ENCODE results near the gene CALML6.

The CALML6 gene

DNA sequence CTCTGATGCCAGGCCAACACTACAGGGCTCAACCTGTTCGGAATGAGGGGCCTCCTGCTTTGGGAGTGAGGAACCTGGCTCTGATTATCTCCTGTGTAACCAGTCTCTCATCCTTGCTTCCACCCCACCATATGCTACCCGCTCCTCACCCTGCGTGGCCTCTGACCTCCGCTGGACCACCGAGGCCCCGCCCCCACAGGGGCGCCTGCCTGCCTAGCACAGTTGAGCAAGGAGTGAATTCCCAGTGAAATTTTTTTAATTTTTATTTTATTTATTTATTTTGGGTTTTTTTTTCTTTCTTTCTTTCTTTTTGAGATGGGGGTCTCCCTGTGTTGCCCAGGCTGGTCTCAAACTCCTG lies 22.3 kb upstream of the CALML6 start:
- DNase-seq: no peak

DNA sequence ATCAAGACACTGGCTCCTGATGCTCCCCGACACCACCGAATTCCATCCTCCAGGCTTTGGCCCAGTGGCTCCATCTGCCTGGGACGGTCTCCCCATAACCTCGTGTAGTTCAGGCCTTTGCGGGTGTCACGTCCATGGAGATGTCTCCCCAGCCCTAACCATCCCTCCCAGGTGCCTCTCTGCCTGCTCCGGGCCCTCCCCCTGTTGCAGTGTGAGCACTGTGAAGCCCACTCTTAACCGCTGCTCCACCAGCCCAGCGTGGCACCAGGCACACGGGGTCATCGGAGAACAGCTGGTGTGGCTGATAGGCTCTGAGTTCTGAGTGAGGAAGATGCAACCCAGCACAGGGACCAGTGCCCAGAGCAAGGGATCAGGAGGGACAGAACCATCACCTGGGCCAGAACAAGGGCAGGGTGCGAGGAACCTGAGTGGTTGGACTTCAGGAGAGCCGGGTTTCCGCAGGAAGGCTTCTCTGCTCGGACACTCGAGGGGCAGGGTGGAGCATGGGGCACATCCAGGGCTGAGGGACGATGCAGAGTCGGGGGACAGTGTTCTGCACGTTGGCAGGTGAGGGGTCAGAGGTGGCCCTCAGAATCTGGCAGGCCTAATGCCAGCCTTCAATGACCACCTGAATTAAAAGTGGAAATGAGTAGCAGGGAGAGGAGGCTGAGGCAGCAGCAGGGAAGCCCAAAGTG lies 21.6 kb upstream of the CALML6 start:
- no peak for DNase-seq

DNA sequence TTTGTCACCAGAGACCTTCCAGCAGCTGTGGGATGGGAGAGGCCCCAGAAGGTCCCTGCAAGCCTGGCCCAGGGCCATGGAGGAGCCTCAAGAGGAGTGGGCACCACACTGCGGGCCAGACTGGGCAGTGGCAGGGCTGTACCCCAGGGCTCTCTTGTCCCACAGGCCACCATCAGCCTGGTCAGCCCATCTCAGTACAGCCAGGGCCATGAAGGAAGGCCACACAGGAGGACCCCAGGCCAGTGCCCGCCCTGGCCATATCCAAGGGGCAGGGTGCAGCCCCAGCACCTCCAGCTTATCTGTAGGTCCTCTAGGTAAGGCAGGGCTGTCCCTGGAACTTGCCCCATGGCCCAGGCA lies 21.1 kb upstream of the CALML6 start:
- DNase-seq: no peak

DNA sequence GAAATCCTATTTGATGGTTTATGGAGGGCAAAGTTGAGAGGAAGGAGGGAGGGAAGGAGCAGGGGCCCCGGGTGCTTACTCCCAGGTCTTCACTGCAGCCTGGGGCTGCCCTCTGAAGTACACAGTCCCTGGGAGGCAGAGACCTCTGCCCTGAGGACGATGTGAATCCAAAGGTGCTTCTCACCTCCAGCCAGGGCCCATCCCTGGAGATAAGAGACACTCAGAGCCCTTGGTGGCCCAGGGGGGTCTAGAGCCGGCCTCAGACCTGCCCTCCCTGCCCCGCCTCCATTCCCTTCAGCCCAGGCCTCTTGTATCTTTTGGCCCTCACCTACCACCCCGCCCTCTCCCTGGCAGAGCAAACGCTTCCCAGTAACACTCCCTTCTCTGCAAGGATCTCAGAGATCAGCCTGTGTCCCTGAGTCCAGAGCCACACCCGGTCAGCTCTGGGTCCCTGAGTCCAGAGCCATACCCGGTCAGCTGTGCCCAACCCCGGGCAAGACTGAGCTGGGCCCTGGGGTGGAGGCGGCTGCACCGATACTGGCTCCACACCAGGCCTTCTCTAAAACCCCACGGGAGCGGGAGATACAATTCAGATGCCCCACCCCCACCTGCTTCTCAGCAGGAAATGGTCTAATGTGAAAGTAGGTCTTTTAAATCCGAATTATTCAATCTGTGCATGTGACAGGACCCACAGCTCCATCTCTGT lies 20.6 kb upstream of the CALML6 start:
- no peak for DNase-seq

DNA sequence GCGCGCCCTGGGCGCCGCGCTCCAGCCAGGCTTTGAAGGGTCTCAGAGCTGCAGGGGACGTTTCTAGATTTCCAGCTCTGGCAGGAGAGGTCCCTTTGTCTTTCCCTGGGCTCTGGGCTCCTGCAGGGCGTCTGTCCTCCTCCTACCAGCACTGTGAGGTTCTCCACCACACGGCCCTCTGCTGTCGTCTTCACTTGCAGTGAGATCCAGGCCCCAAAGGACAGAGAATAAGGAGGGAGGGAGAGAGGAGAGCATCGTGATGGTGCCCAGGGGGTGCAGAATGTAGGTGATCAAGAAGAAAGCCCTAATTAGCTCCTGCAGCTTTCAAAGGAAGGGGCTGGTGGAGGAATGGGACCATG lies 20.0 kb upstream of the CALML6 start:
- DNase-seq: no peak

DNA sequence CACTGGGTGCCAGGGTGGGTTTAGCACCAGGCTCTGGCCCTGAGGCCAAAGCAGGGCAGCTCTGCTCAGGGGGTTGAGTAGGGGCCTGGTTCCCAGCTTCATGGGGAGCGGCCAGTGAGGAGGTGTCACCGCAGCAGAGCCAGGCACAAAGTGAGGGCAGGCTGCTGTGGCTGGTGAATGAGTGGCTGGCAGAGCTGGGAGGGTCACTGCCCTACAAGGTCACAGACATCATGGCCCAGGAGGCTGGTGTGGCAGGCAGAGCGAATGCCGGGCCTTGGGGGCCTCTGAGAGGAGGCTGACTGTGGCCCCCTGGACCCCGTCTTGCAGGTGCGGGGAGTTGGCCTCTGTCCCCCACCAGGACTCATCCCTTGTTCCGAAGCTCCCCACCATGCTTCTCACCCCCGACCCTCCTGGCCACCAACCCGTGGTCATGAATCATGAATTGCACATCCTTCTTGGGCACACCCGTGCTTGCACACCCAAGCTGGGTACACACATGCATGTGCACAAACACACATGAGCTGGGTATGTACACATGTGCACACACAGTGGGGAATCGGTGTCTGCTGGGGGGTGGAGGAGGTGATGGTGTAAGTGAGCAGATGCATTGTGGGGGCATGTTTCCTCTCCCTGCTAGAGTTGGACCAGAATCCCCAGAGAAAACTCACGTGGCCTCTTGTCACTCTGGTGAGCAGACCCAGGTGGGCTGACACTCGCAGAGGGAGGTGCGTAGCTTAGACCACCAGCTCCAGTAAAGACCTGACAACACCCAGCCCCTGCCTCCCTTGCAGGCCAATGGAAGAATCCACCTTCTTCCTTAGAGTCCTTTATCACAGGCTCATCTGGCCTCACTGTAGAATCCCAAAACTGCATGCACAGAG lies 19.4 kb upstream of the CALML6 start:
- DNase-seq: no peak

DNA sequence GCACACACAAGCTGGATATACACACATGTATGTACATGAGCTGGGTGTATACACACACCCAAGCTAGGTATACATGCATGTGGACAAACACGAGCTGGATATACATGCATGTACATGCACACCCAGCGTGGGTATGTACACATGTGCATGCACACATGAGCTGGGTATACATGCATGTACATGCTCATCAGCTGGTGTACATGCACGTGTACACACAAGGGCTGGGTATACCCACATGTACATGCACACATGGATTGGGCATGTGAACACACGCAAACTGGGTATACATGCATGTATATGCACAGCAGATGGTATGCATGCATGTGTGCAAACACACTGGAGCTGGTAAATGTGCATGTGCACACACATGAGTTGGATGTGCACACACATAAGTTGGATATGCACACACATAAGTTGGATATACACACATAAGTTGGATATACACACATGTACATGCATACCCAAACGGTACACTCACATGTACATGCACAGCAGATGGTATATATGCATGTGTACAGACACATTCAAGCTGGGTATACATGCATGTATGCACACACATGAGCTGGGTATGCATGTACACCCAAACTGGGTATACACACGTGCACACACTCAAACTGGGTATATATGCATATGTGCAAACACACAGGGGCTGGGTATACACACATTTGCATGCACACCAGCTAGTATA lies 16.7 kb upstream of the CALML6 start:
- no peak for DNase-seq

DNA sequence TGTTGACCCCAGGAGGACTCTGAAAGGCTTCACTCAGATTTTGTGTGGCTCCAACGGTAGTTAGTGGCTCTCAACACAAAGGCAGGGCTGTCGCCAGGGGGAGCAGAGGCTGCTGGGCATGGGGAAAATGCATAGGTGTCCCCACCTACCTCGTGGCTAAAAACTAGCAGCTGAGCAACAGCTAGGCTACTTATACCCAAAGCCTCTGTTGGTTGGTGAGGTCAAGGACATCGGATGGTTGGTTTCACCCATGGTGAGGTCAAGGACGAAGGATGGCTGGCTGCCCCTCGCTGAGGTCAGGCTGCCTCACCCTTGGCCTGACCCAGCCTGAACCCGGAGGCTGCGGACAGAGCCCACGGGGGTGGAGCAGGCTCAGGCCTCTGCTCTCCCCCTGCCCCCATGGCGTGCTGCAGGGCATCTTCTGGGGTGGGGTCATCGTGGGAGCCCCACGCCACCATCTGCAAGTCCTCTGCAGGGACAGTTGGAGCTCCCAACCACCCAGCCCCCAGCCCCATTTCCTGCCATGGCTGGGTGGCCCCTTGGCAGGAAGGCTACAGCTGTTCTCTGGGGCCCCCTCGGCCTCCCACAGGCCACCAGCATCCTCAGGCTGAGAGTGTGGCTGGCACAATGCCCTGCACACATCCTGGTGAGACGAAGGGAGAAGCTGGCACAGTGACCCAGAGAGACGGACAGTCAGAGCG lies 15.6 kb upstream of the CALML6 start:
- DNase-seq: peak; percentile 56

DNA sequence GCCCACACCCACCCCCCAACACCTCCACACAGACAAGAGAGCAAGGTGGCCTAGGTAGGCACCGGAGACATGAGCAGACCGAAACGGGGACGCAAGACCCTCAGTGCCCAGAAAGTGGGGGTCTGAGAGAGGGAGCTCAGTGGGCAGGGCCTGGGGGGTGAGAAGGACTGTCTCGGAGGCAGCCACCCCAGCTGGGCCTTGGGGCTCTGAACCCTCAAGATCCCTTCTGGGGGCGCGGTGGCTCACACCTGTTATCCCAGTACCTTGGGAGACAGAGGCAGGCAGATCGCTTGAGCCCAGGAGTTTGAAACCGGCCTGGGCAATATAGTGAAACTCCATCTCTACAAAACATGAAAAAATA lies 15.1 kb upstream of the CALML6 start:
- no peak for DNase-seq

DNA sequence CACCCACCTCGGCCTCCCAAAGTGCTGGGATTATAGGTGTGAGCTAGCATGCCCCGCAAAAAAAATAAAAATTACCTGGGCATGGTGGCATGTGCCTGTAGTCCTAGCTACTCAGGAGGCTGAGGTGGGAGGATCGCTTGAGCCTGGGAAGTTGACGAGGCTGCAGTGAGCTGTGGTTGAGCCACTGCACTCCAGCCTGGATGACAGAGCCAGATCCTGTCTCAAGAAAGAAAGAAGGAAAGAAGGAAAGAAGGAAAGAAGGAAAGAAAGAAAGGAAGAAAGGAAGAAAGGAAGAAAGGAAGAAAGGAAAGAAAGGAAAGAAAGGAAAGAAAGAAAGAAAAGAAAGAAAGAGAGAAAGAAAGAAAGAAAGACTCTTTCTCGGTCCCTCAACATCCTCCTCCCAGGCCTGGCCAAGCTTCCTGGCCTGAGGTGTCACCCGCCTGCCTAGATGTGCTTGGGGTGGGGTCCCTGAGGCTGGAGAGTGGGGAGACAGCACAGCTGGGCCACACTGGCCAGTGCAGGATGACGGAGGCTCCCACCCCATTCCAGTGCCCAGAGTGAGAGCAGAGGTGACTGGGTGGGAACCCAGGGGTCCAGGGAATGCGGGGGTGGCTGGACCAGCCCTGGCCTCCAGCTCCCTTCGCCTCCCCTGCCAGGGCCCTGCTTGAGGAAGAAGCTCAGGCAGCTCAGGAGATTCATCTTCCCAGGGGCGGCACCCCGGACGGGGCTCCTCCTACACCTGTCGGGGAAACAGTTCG lies 14.0 kb upstream of the CALML6 start:
- no peak for DNase-seq

DNA sequence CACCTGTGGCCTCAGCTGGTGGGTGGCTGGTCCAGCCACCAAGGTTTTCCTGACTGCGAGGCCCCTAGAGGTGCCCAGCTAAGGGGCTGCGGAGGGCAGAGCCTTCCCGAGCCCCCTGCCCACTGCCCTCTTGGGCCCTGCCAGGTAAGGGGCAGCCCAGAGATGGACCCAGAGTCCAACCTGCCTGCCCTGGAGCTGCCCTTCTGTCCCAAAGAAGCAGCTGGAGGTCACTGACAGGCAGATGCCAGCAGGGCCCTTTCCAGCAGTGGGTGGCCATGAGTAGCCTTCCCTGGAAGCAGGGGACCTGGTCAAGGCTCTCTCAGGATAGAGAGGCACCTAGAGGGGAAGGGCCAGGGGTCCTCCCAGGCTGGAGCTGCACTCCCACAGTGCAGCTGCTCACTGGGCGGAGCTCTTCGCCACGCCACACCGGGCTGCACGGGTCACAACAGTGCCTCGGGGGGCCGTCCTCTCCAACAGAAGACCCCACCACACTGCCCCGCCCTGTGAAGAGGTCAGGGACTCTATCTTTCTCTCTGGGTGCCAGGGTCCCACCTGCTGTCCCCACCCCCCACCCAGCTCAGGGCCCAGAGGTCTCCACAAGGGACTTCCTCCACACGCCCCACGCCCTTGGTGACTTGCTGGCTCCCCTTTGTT lies 13.3 kb upstream of the CALML6 start:
- no peak for DNase-seq

DNA sequence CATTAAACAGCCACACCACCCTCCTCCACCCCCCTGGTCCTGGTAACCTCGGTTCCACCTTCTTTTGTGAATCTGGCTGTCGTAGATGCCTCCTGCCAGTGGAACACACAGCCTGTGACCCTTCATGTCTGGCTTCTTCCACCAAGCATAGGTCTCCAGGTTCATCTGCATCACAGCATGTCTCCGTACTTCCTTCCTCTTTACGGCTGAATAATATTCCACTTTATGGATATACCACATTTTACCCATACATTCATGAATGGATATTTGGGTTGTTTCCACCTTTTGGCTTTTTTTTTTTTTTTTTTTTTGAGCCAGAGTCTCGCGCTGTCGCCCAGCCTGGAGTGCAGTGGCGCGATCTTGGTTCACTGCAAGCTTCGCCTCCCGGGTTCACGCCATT lies 11.8 kb upstream of the CALML6 start:
- DNase-seq: no peak

DNA sequence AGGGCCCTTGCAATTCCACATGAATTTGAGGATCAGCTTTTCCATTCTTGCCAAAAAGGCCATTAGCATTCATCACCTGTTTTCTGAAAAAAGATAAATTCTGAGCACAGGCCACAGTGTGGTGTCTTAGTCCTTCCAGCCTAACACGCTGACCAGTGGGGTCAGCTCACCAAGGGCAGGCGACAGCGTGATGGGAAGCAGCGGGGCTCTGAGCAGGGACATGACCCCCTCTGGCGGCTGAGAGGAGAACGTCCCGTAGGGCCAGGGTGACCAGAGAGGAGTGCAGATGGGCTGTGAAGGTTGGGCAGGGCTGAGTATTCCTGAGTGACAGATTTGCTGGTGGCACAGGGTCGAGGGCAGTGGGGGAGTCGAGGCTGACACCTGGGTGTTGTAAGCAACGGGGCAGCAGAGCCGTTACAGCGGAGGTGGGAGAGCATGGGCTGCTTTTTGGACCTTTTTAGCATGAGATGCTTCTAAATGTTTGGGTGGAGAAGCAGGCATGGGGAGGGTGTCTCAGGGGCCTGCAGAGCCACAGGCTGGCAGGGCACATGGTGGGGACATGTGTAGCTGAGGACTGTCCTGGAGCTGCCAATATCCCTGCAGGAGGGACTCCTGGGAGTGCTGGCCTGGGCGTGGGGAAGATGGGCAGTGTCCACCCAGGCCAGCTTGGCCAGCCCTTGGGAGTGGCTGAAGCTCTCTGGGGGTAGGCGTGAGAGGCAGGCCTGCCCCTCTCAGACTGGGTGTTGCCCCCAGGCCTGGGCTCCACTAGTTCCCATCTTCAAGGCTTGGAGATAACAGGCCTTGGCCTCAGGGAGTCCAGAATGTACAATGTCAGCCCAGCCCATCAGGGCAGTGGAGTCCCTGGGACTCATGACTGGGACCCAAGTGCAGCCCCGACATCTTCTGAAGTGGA lies 8.6 kb upstream of the CALML6 start:
- DNase-seq: peak; percentile 85

DNA sequence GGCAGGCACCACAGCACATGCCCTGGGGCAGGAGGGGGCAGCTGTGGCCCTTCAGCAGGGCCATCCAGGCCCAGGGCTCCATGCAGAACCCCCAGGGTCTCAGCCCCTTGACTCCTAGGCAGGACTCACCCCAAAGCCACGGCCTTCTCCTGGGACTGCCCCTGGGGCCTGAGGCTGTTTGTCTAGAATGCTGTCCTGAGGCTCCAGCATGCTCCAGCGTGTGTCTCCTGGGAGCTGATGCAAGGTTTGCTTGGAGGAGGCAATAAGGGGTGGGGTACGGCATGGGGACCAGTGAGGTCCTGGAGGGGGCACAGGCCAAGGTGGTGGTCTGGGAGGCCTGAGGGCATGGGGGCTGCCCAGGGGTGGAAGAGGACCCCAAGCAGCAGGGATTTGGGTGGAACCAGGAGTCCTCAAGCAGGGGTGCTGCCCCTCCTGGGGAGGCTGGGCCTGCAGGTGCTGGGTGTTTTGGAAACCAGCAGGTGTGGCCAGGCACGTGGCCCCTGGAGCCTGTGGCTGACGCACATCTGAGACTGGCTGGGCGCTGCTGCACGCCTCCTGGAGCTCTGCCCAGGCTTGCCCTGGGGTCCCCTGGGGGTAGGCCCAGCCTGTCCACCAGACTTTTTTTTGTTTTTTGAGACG lies 7.8 kb upstream of the CALML6 start:
- DNase-seq: no peak

DNA sequence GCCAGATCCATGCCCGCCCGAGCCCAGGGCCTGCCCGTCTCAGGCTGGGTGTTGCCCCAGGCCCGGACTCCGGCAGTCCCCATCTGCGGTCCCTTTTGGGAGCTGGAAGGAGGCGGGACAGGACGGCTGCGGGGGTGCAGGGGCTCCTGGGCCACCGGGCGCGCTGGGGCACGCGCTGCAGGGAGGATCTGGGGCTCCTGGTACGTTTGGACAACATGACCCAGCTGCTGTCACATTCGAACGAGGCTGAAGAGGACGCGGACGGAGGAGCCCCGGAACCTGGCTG lies 6.6 kb upstream of the CALML6 start:
- DNase-seq: no peak

DNA sequence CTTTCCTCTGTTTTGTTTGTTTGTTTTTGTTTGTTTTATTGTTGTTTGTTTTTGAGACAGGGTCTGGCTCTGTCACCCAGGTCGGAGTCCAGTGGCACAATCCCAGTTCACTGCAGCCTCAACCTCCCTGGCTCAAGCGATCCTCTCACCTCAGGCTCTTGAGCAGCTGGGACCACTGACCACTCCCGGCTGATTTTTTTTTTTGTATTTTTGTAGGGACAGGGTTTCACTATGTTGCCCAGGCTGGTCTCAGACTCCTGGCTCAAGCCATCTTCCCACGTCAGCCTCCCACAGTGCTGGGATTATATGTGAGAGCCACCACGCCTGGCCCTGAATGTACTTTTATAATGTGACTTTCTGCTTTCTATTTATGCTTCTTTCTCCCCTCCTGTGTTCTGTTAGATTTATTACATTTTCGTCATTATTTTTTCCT lies 5.0 kb upstream of the CALML6 start:
- no peak for DNase-seq

DNA sequence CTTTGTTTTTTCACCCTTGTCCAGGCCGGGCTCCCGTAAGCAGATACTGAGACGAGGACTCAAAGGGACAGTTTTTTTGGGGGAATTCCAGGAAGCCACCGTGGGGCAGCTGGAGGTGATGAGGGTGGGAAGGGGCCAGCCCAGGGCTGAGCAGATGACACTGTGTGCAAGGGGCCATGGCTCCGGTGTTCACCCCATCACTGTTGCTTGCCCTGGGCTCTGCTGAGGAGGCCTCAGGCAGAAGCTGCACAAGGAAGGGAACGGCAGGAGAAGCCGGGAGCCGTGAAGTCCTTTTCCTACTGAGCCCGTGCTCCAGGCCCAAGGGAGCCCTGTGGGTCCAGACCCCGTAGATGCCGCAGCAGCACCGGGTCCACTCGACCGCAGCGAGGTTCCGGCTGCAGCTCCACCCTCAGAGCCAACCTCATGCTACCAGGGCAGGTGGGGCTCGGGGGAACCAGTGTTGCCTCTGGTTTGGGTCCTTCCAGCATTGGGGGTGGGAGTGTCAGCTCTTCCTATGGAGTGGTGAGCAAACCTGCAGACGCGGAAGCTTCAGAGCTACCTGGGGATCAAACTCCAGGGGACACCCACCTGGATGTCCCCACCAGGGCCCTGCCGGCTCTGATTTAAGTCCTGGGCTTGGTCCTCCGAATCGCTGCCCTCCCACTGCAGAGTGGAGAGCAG lies 4.3 kb upstream of the CALML6 start:
- no peak for DNase-seq

DNA sequence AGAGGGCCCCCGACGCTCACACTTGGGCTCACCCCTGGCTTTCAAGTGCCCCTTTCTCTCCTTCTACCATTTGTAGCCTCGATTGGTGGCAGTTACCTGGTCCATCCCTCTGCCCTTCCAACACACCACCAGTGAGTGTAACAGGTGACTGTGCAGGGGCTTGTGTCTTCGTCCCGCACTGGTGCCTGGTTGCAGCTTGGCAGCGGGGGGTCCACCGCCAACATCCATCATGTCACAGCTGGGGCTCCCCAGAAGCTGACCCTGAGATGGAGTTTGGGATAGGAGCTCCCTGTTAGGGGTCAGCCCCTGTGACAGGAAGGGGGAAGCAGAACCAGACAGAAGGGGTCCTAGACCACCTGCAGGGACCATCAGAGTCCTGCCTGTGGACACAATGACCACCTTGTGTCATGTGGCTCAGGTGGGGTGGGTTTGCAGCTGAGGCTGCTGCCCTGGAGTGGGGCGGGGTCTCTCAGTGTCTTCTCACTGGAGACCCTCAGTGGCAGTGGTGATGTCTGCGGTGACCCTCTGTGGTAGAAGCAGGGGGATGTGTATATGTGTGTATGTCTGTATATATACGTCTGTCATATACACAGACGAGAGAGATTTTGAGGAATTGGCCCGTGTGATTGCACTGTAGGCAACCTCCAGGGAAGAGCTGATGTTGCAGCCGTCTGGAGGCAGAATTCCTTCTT lies 3.6 kb upstream of the CALML6 start:
- DNase-seq: no peak
